H1 (cell line): Measurements from ENCODE around the gene DNAH10. TPM values are rescaled to one million over a fixed set of nuclear protein-coding genes. Genes with fewer than 3 reads are reported as not detected.

ENCODE experiments used
- CTCF ChIA-PET: fragments of 300-600 bp; sonication (Branson Sonifier 250); formaldehyde crosslinking; loops from one replicate; lab custom pipeline; 2021; ENCODE audit not compliant: partially characterized antibody; lab: Charles Lee
- POLR2A ChIA-PET: fragments of 300-600 bp; sonication (Branson Sonifier 250); formaldehyde crosslinking; loops from one replicate; lab custom pipeline; 2021; ENCODE audit warnings: inconsistent platforms; ENCODE audit not compliant: partially characterized antibody; lab: Charles Lee
- DNase-seq, 2 experiments: peaks; one replicate each; pipeline versions ENCODE4 v3.0.0 to v3.0.0-alpha.2; 2010 to 2022; ENCODE audit warnings: low spot score in 2 of 2, low read depth in 1 of 2, mixed read lengths in 1 of 2
- FAIRE-seq: peaks from 2 replicates; lab custom pipeline; 2011; peaks lifted over from hg19 to GRCh38; lab: Jason Lieb, UNC
- H2AFZ ChIP-seq: 2 replicates; pipeline ENCODE4 v1.8.1; 2012; ENCODE audit warnings: low read length, inconsistent platforms
- H2AK5ac ChIP-seq: 2 replicates; pipeline ENCODE4 v1.6.1; 2013; ENCODE audit warnings: low read depth, low read length
- H2BK120ac ChIP-seq: replicated peaks from 2 replicates; pipeline ENCODE3; 2013; ENCODE audit warnings: low read depth, low read length, inconsistent platforms
- H2BK12ac ChIP-seq: 2 replicates; pipeline ENCODE4 v1.6.1; 2013; ENCODE audit warnings: low read depth, low read length
- H2BK15ac ChIP-seq: 2 replicates; pipeline ENCODE4 v1.6.1; 2013; ENCODE audit warnings: low read length
- H2BK20ac ChIP-seq: 2 replicates; pipeline ENCODE4 v1.6.1; 2013; ENCODE audit warnings: low read length
- H2BK5ac ChIP-seq: 2 replicates; pipeline ENCODE4 v1.6.1; 2013; ENCODE audit warnings: low read depth, low read length
- H3K14ac ChIP-seq: 2 replicates; pipeline ENCODE4 v1.6.1; 2013; ENCODE audit warnings: inconsistent platforms; ENCODE audit not compliant: insufficient read length
- H3K18ac ChIP-seq: 2 replicates; pipeline ENCODE4 v1.6.1; 2013; ENCODE audit warnings: low read length; ENCODE audit errors: extremely low read depth
- H3K23ac ChIP-seq: 2 replicates; pipeline ENCODE4 v1.6.1; 2013; ENCODE audit warnings: inconsistent platforms; ENCODE audit not compliant: insufficient read length
- H3K23me2 ChIP-seq: 2 replicates; pipeline ENCODE4 v1.6.1; 2013; ENCODE audit warnings: low read depth, low read length
- H3K27ac ChIP-seq: 2 replicates; pipeline ENCODE4 v1.6.1; 2011; ENCODE audit warnings: low read depth, low read length, inconsistent platforms
- H3K27me3 ChIP-seq, 4 experiments: replicated peaks in 1 of 4; 1 replicate in 1 of 4; 2 replicates in 3 of 4; pipeline versions ENCODE4 v1.6.1 to v1.8.1; 2011 to 2013; ENCODE audit warnings: low read length in 3 of 4, mild to moderate bottlenecking in 3 of 4, inconsistent platforms in 2 of 4, mixed read lengths in 2 of 4, moderate library complexity in 1 of 4; ENCODE audit not compliant: control insufficient read depth in 3 of 4, insufficient read depth in 3 of 4; ENCODE audit errors: extremely low read depth in 1 of 4
- H3K36me3 ChIP-seq, 4 experiments: 2 replicates each; pipeline versions ENCODE4 v1.6.1 to v1.8.1; 2011 to 2013; ENCODE audit warnings: mild to moderate bottlenecking in 4 of 4, low read length in 3 of 4, moderate library complexity in 2 of 4, control low read depth in 1 of 4, inconsistent platforms in 1 of 4; ENCODE audit not compliant: insufficient read depth in 4 of 4, control insufficient read depth in 2 of 4
- H3K4ac ChIP-seq: replicated peaks from 2 replicates; pipeline ENCODE3; 2013; ENCODE audit warnings: low read length, low read depth, mixed read lengths, inconsistent platforms; ENCODE audit not compliant: insufficient read length
- H3K4me1 ChIP-seq, 4 experiments: replicated peaks in 1 of 4; 1 replicate in 1 of 4; 2 replicates in 3 of 4; pipeline versions ENCODE4 v1.6.1 to v1.8.1; 2011 to 2013; ENCODE audit warnings: low read length in 3 of 4, inconsistent platforms in 2 of 4, mixed read lengths in 1 of 4; ENCODE audit not compliant: insufficient read depth in 4 of 4, control insufficient read depth in 3 of 4
- H3K4me2 ChIP-seq, 2 experiments: 2 replicates each; pipeline versions ENCODE4 v1.6.1 to v1.8.1; 2011 to 2013; ENCODE audit warnings: low read depth in 2 of 2, low read length in 2 of 2, control low read depth in 1 of 2, inconsistent platforms in 1 of 2, mild to moderate bottlenecking in 1 of 2; ENCODE audit not compliant: insufficient read depth in 1 of 2
- H3K4me3 ChIP-seq, 4 experiments: fragments of 200-600, 300-600 bp in 1 of 4; sonication (generic), shearing (Covaris generic), sonication (Bioruptor Twin) in 1 of 4; 2 replicates each; pipeline versions ENCODE4 v1.5.1 to v1.8.1; 2011 to 2016; ENCODE audit warnings: low read length in 4 of 4, low read depth in 3 of 4, control low read depth in 2 of 4, inconsistent platforms in 2 of 4, mild to moderate bottlenecking in 2 of 4, mixed read lengths in 1 of 4, moderate library complexity in 1 of 4; ENCODE audit not compliant: insufficient read depth in 2 of 4; ENCODE audit errors: extremely low read depth in 1 of 4
- H3K56ac ChIP-seq: replicated peaks from 2 replicates; pipeline ENCODE3; 2013; ENCODE audit warnings: low read depth, mild to moderate bottlenecking, mixed read lengths, low read length, inconsistent platforms; ENCODE audit not compliant: insufficient read length
- H3K79me1 ChIP-seq: 2 replicates; pipeline ENCODE4 v1.6.1; 2013; ENCODE audit warnings: low read depth, low read length, control low read depth
- H3K79me2 ChIP-seq, 2 experiments: 2 replicates each; pipeline versions ENCODE4 v1.6.1 to v1.8.1; 2012 to 2013; ENCODE audit warnings: low read length in 2 of 2, mild to moderate bottlenecking in 2 of 2, inconsistent platforms in 1 of 2; ENCODE audit not compliant: insufficient read depth in 2 of 2, control insufficient read depth in 1 of 2
- H3K9ac ChIP-seq, 4 experiments: replicated peaks in 1 of 4; 1 replicate in 1 of 4; 2 replicates in 3 of 4; pipeline versions ENCODE4 v1.6.1 to v1.8.1; 2011 to 2013; ENCODE audit warnings: low read depth in 3 of 4, low read length in 3 of 4, control low read depth in 2 of 4, mild to moderate bottlenecking in 2 of 4, moderate library complexity in 2 of 4, inconsistent platforms in 1 of 4; ENCODE audit errors: extremely low read depth in 1 of 4
- H3K9me3 ChIP-seq, 2 experiments: 2 replicates each; pipeline versions ENCODE4 v1.6.1 to v1.8.1; 2012 to 2013; ENCODE audit warnings: mild to moderate bottlenecking in 2 of 2, moderate library complexity in 2 of 2, control low read depth in 1 of 2, inconsistent platforms in 1 of 2, low read depth in 1 of 2, low read length in 1 of 2, mixed read lengths in 1 of 2; ENCODE audit not compliant: insufficient read depth in 2 of 2
- H4K20me1 ChIP-seq, 2 experiments: replicated peaks in 1 of 2; 2 replicates each; pipeline versions ENCODE3 to v1.8.1; 2011 to 2013; ENCODE audit warnings: inconsistent platforms in 2 of 2, low read length in 2 of 2, mild to moderate bottlenecking in 1 of 2; ENCODE audit not compliant: insufficient read depth in 2 of 2, control insufficient read depth in 1 of 2
- H4K5ac ChIP-seq: 2 replicates; pipeline ENCODE4 v1.6.1; 2013; ENCODE audit warnings: low read length, low read depth, mixed read lengths, inconsistent platforms; ENCODE audit not compliant: insufficient read length
- H4K8ac ChIP-seq: 2 replicates; pipeline ENCODE4 v1.8.0; 2013; ENCODE audit warnings: mild to moderate bottlenecking, moderate library complexity, low read length, inconsistent platforms; ENCODE audit not compliant: insufficient read depth; ENCODE audit errors: extremely low read depth
- H4K91ac ChIP-seq: replicated peaks from 2 replicates; pipeline ENCODE3; 2013; ENCODE audit warnings: low read length, mixed read lengths, inconsistent platforms; ENCODE audit not compliant: insufficient read length
- CBX5 ChIP-seq: fragments of 300-800, 300-1000 bp; sonication (generic); IDR thresholded peaks from 2 replicates; pipeline ENCODE4 v1.7.1; 2016; ENCODE audit warnings: antibody characterized with exemption, low read length, low read depth
- CTBP2 ChIP-seq: IDR thresholded peaks from 2 replicates; pipeline ENCODE4 v1.7.0; 2011; ENCODE audit warnings: borderline replicate concordance, mild to moderate bottlenecking, moderate library complexity, mixed read lengths, low read length; ENCODE audit not compliant: insufficient read depth, insufficient read length
- JUN ChIP-seq: IDR thresholded peaks from 2 replicates; pipeline ENCODE4 v1.6.1; 2011; ENCODE audit warnings: low read depth, mild to moderate bottlenecking, improper control_type of control experiment, low read length
- POU5F1 ChIP-seq: IDR thresholded peaks from 2 replicates; pipeline ENCODE4 v1.6.1; 2011; ENCODE audit warnings: low read depth, mild to moderate bottlenecking, low read length, moderate library complexity
- RFX5 ChIP-seq: IDR thresholded peaks from 2 replicates; pipeline ENCODE4 v1.6.1; 2011; ENCODE audit warnings: low read depth, low read length, improper control_type of control experiment, borderline replicate concordance
- polyA plus RNA-seq, 7 experiments: library from polyadenylated mRNA; depleted of rRNA in 3 of 7; stranded (reverse) in 5 of 7; unstranded in 2 of 7; fragments of >200 nt in 5 of 7; fragments of 200-250 nt in 2 of 7; gene quantifications; 1 replicate in 5 of 7; 2 replicates in 1 of 7; 4 replicates in 1 of 7; pipeline versions ENCODE4 v1.2.1 to v1.2.3, GENCODE V29; 2011 to 2013; ENCODE audit warnings: missing spikeins in 2 of 7, mixed read lengths in 2 of 7
- total RNA-seq: library from RNA; stranded (reverse); fragmentation: NEBNext Ultra II Directional; extraction: Animal tissue kit (Norgen Biotek cat#: 25700); gene quantifications from 2 replicates; pipeline ENCODE4 v1.2.1, GENCODE V29; 2021
- TF ChIP-seq, protein P1 (sequence below), 3 experiments: IDR thresholded peaks; 1 replicate in 2 of 3; 2 replicates in 1 of 3; pipeline versions ENCODE4 v1.5.1 to v1.6.1; 2011; ENCODE audit warnings: low read length in 3 of 3, mild to moderate bottlenecking in 3 of 3, inconsistent platforms in 2 of 3, low read depth in 1 of 3, moderate library complexity in 1 of 3; ENCODE audit not compliant: insufficient read depth in 1 of 3; ENCODE audit errors: control extremely low read depth in 1 of 3

The DNAH10 gene
- total and polyA plus RNA-seq, 2 of the 8 experiments (the other 6 are each of a cell fraction or from before 2014, with no cell fraction given): 0.02 to 0.24 TPM

DNA sequence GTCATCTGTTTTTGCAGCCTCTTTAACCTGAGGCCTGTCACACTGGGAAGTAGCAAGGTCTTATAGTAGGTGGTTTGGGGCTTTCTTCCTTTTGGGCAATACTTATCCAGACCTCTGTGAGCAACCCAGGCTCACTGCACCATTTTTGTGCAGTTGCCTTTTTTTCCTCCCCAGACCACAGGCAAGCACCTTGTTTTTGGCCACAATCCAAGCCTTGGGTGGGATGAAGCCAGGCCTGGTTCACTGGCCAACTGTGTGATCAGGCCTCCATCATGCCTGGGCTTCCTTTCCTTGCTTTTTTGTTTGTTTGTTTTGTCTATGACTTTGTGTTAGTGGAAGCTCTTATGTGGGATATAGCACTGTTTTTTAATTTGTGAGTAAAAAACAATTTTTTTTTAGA, 71.7 kb downstream of the DNAH10 start:
- H3K18ac ChIP-seq: no peak overlapping the region
- H3K4ac ChIP-seq: no peak overlapping the region
- H2BK15ac ChIP-seq: no peak overlapping the region
- no peak overlapping the region for H3K4me3 ChIP-seq
- FAIRE-seq (no peak), DNase-seq (no peak)
- no peak overlapping the region for H2AFZ ChIP-seq
- no peaks in the 10 kb centered on the region for H4K20me1 ChIP-seq
- H3K9me3 ChIP-seq: peaks cover 21 to 23% of the 10 kb centered on the region in 2 experiments
- ChIA-PET CTCF (interaction anchor here (0.7 to 1.1 kb wide), 2 partner anchors 105 to 212 kb away, joined by 3 read pairs; no protein-coding TSS in a partner anchor), POLR2A (no interaction called here)
- no peak overlapping the region for H3K27ac ChIP-seq
- no peaks in the 10 kb centered on the region; a peak in 1 of 7 replicates for H3K27me3 ChIP-seq
- no peak overlapping the region for H4K8ac ChIP-seq
- H2BK12ac ChIP-seq: no peak overlapping the region
- H2BK20ac ChIP-seq: no peak overlapping the region
- no peak overlapping the region for H2AK5ac ChIP-seq
- H3K4me1 ChIP-seq: no peaks in the 10 kb centered on the region
- H3K56ac ChIP-seq: no peak overlapping the region
- H3K14ac ChIP-seq: no peak overlapping the region
- no peak overlapping the region for H2BK5ac ChIP-seq
- H3K23me2 ChIP-seq: no peaks in the 10 kb centered on the region
- H2BK120ac ChIP-seq: no peak overlapping the region
- no peak overlapping the region for H3K23ac ChIP-seq
- H3K4me2 ChIP-seq: no peak overlapping the region
- H3K9ac ChIP-seq: no peak overlapping the region
- H4K5ac ChIP-seq: no peak overlapping the region
- no peaks in the 10 kb centered on the region for H3K79me2 ChIP-seq
- no peaks in the 10 kb centered on the region for H3K36me3 ChIP-seq
- H4K91ac ChIP-seq: no peak overlapping the region
- no peaks in the 10 kb centered on the region for H3K79me1 ChIP-seq
- no peak for TF ChIP-seq JUN
- TF ChIP-seq, protein P1, sequence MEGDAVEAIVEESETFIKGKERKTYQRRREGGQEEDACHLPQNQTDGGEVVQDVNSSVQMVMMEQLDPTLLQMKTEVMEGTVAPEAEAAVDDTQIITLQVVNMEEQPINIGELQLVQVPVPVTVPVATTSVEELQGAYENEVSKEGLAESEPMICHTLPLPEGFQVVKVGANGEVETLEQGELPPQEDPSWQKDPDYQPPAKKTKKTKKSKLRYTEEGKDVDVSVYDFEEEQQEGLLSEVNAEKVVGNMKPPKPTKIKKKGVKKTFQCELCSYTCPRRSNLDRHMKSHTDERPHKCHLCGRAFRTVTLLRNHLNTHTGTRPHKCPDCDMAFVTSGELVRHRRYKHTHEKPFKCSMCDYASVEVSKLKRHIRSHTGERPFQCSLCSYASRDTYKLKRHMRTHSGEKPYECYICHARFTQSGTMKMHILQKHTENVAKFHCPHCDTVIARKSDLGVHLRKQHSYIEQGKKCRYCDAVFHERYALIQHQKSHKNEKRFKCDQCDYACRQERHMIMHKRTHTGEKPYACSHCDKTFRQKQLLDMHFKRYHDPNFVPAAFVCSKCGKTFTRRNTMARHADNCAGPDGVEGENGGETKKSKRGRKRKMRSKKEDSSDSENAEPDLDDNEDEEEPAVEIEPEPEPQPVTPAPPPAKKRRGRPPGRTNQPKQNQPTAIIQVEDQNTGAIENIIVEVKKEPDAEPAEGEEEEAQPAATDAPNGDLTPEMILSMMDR (IDR thresholded peaks at IDR 0.05; ENCODE audit: control extremely low read depth in 1 of 3, insufficient read depth in 1 of 3, low read depth in 1 of 3, low read length in 3 of 3): no peak
- no peak for TF ChIP-seq CTBP2
- no peak for TF ChIP-seq RFX5
- no peak for TF ChIP-seq CBX5
- TF ChIP-seq POU5F1: no peak
